ENCODE results near the gene ATAT1. TPM values are rescaled to one million over a fixed set of nuclear protein-coding genes. Genes with fewer than 3 reads are reported as not detected.

The ATAT1 gene
- total and polyA plus RNA-seq, 2 of the 13 experiments (the other 11 are each of a cell fraction or from before 2014, with no cell fraction given): 9.2 to 23.6 TPM

GRCh38 chr6:30626484-30627366 is at the start of gene ATAT1 (continued):
- no peak; the same call in 1 of the 2 replicates for TF ChIP-seq HMGXB3 (CRISPR knock-in tag; IDR thresholded peaks at IDR 0.05; ENCODE audit: borderline replicate concordance)
- TF ChIP-seq ZBTB34 (CRISPR knock-in tag; IDR thresholded peaks at IDR 0.05): no peak
- no peak for TF ChIP-seq ETS1 (CRISPR knock-in tag; IDR thresholded peaks at IDR 0.05)
- TF ChIP-seq ZFP36L2 (CRISPR knock-in tag; IDR thresholded peaks at IDR 0.05): no peak
- TF ChIP-seq ARNTL (CRISPR knock-in tag; IDR thresholded peaks at IDR 0.05): peak; percentile 84
- no peak for TF ChIP-seq ZNF121 (CRISPR knock-in tag; IDR thresholded peaks at IDR 0.05)
- TF ChIP-seq IRF9 (CRISPR knock-in tag; IDR thresholded peaks at IDR 0.05; ENCODE audit: borderline replicate concordance): peak; percentile 95; the same call in 1 of the 2 replicates
- no peak for TF ChIP-seq EEA1 (CRISPR knock-in tag; IDR thresholded peaks at IDR 0.05; ENCODE audit: borderline replicate concordance)
- no peak for TF ChIP-seq PRDM10 (CRISPR knock-in tag; IDR thresholded peaks at IDR 0.05; ENCODE audit: low read depth)
- TF ChIP-seq IKZF1 (IDR thresholded peaks at IDR 0.05): no peak
- TF ChIP-seq ZNF33A (CRISPR knock-in tag; IDR thresholded peaks at IDR 0.05; ENCODE audit: borderline replicate concordance): no peak
- TF ChIP-seq ADNP (CRISPR knock-in tag; IDR thresholded peaks at IDR 0.05): no peak
- TF ChIP-seq PPARG (CRISPR knock-in tag; conservative IDR thresholded peaks at IDR 0.05): peak; percentile 35
- TF ChIP-seq ZNF12 (CRISPR knock-in tag; IDR thresholded peaks at IDR 0.05): no peak
- peak; percentile 60; the same call in 1 of the 2 replicates for TF ChIP-seq ZIK1 (CRISPR knock-in tag; IDR thresholded peaks at IDR 0.05; ENCODE audit: borderline replicate concordance, low read depth)
- peak; percentile 20; the same call in 1 of the 2 replicates for TF ChIP-seq GATA4 (IDR thresholded peaks at IDR 0.05; ENCODE audit: borderline replicate concordance, low read depth)
